Measurements from ENCODE around the gene ARID5A.

The ARID5A gene

DNA sequence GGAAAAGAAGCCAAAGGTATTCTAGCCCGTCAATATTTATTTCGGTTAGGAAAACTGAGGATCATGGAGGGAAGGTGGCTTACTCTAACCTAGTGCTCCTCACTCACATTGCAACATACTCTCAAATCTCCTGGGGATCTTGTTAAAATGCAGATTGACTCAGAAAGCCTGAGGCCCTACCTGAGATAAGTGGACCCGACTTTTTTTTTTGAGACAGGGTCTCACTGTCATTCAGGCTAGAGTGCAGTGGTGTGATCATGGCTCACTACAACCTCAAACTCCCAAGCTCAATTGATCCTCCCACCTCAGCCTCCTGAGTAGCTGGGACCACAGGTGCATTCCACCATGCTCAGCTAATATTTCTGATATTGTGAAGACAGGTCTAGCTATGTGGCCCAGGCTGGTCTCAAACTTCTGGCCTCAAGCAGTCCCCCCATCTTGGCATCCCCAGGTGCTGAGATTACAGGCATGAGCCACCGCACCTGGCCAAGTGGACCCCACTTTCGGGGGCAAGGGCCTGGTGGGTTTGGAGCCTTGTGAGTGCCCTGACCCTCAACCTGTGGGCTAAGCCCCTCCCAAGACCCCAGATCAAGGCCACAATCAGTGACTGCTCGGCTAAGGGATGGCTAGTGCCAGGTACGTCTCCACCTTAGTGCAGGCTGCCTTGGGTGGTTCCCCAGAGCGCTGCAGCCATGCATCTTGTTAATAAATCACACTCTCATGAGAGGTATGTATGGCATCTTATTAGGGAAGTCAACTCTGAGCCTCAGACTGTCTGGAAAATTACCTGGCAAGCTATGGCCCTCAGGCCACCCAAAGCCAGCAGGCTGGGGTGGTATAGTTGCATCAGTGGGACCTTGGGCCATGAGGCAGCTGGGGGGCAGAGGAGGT, 30.3 kb upstream of the ARID5A start:
- Mint-ChIP-seq H3K4me3 (no peak overlapping the region), H3K27ac (peak overlapping the region; percentile 73 to 95 (median 83)), H3K36me3 (ENCODE audit: low read depth) (no peaks in the 10 kb centered on the region), H3K4me1 (peaks cover 24% of the 10 kb centered on the region), H3K9me3 (no peaks in the 10 kb centered on the region), H3K27me3 (ENCODE audit: low read depth) (peaks cover 4% of the 10 kb centered on the region)
- TF ChIP-seq CTCF (IDR thresholded peaks at IDR 0.05; ENCODE audit: unreplicated experiment in 3 of 3), result no peak

DNA sequence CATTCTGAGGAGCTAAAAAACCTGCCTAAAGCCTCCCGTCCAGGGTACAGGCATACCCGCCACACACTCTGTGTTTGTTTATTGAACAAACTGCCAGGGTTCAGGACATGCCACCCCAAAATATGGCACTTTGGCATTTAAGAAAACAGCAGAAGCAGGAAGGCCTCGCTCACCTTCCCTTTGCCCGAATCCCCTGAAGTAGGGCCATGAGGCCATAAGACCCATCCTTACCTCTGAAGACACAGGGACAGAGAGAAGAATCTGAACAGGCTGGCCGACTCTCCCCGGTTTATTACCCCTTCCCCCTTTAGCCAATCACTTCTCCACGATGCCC, 29.7 kb upstream of the ARID5A start:
- H3K9me3 Mint-ChIP-seq, result no peaks in the 10 kb centered on the region
- peaks cover 24% of the 10 kb centered on the region for H3K4me1 Mint-ChIP-seq
- no peak for TF ChIP-seq CTCF (IDR thresholded peaks at IDR 0.05; ENCODE audit: unreplicated experiment in 3 of 3)
- peaks cover 5% of the 10 kb centered on the region for H3K27me3 Mint-ChIP-seq (ENCODE audit: low read depth)
- H3K36me3 Mint-ChIP-seq (ENCODE audit: low read depth), result no peaks in the 10 kb centered on the region
- no peak overlapping the region for H3K4me3 Mint-ChIP-seq
- peak overlapping the region; percentile 66 to 95 (median 83) for H3K27ac Mint-ChIP-seq

- Mint-ChIP-seq H3K4me3 (peak overlapping the region in 2 of 3 experiments; percentile 46 to 56), H3K27me3 (ENCODE audit: low read depth) (peaks cover 5% of the 10 kb centered on the region)
Observed at GRCh38 chr2:96507957-96508520, 28.5 kb upstream of the ARID5A start.

DNA sequence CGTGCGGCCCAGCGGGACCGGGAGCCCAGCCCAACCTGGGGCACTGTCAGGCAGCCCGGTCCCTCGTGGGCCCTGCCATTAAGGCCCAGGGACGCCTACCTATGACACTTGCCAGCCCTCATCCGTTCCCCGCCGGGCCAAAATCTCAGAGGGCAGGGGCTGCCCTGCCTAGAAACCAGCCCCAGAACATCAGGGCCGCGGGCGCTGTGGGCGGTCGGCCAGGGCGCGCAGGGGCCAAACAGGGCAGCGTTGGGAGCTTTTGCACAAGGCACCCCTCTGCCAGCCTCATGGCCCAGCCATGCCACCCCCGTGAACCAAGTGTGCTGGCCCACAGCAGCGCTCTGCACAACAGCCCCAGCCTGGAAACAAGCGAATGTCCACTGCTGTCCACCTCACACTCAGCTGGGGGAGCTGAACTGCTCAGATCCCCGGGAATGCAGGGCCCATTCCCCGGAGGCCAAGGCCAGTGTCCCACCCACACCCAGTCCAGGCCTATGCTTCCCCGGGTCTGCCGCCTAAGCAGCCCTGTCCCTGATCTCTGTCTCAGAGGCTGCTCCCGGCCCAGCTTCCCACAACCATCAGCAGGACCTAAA, 27.9 kb upstream of the ARID5A start:
- TF ChIP-seq CTCF (IDR thresholded peaks at IDR 0.05; ENCODE audit: unreplicated experiment in 3 of 3), result no peak
- no peak overlapping the region for H3K27ac Mint-ChIP-seq
- peaks cover 5% of the 10 kb centered on the region for H3K27me3 Mint-ChIP-seq (ENCODE audit: low read depth)
- no peaks in the 10 kb centered on the region for H3K36me3 Mint-ChIP-seq (ENCODE audit: low read depth)
- peaks cover 24% of the 10 kb centered on the region for H3K4me1 Mint-ChIP-seq
- H3K9me3 Mint-ChIP-seq, result no peaks in the 10 kb centered on the region
- no peak overlapping the region for H3K4me3 Mint-ChIP-seq

More at GRCh38 chr2:96507957-96508520, 28.5 kb upstream of the ARID5A start:
- no peaks in the 10 kb centered on the region for H3K9me3 Mint-ChIP-seq
- H3K36me3 Mint-ChIP-seq (ENCODE audit: low read depth), result no peaks in the 10 kb centered on the region
- peaks cover 24% of the 10 kb centered on the region for H3K4me1 Mint-ChIP-seq
- TF ChIP-seq CTCF (IDR thresholded peaks at IDR 0.05; ENCODE audit: unreplicated experiment in 3 of 3), result peak; percentile 99
- peak overlapping the region in 2 of 3 experiments; percentile 83 to 95 for H3K27ac Mint-ChIP-seq

- TF ChIP-seq CTCF (IDR thresholded peaks at IDR 0.05; ENCODE audit: unreplicated experiment in 3 of 3), result peak; percentile 93 to 97 (median 97)
- Mint-ChIP-seq H3K9me3 (no peaks in the 10 kb centered on the region), H3K27me3 (ENCODE audit: low read depth) (peaks cover 5% of the 10 kb centered on the region), H3K4me1 (peaks cover 24% of the 10 kb centered on the region), H3K36me3 (ENCODE audit: low read depth) (no peaks in the 10 kb centered on the region), H3K27ac (peak overlapping the region in 2 of 3 experiments; percentile 9 to 25), H3K4me3 (peak overlapping the region in 2 of 3 experiments; percentile 19 to 52)
Observed at GRCh38 chr2:96509114-96509846, 27.3 kb upstream of the ARID5A start.
